Left kidney (tissue), 2 donors: ENCODE results near the gene GALM. TPM values are rescaled to one million over a fixed set of nuclear protein-coding genes. Genes with fewer than 3 reads are reported as not detected.
"Not testable (repeated sequence)": the region's sequence is repeated elsewhere in the genome, so short reads cannot be mapped to it uniquely, and the experiment has no call there.

Source experiments
- DNase-seq: peaks from one replicate; pipeline ENCODE4 v3.0.0-alpha.2; 2013
- polyA plus RNA-seq: library from polyadenylated mRNA; unstranded; fragments of 120-200 nt; gene quantifications from one replicate; pipeline ENCODE4 v1.2.1, GENCODE V29; 2013; ENCODE audit not compliant: insufficient read length

GALM gene
- polyA plus RNA-seq, 1 donor: 56.4 TPM

- no peak for DNase-seq
Measured at GRCh38 chr2:38709567-38710194, 43.8 kb downstream of the GALM start.

- no peak for DNase-seq
Measured at GRCh38 chr2:38711558-38711957, 45.6 kb downstream of the GALM start.

GRCh38 chr2:38712413-38712812 lies 46.5 kb downstream of the GALM start:
- no peak for DNase-seq

GRCh38 chr2:38712871-38713270 lies 47.0 kb downstream of the GALM start:
- no peak for DNase-seq

- no peak for DNase-seq
Measured at GRCh38 chr2:38713338-38713737, 47.4 kb downstream of the GALM start.

GRCh38 chr2:38714941-38715340 lies 49.0 kb downstream of the GALM start:
- not testable (repeated sequence) for DNase-seq

- DNase-seq: no peak
Measured at GRCh38 chr2:38716185-38716584, 50.3 kb downstream of the GALM start.

- DNase-seq: no peak
Measured at GRCh38 chr2:38718601-38719000, 52.7 kb downstream of the GALM start.

- no peak for DNase-seq
Measured at GRCh38 chr2:38719706-38720105, 53.8 kb downstream of the GALM start.

- DNase-seq: no peak
Measured at GRCh38 chr2:38720613-38721241, 54.8 kb downstream of the GALM start.

- no peak for DNase-seq
Measured at GRCh38 chr2:38722271-38723061, 56.6 kb downstream of the GALM start.

GRCh38 chr2:38723173-38723572 lies 57.3 kb downstream of the GALM start:
- no peak for DNase-seq

- no peak for DNase-seq
Measured at GRCh38 chr2:38727661-38728060, 61.7 kb downstream of the GALM start.

- no peak for DNase-seq
Measured at GRCh38 chr2:38728694-38729093, 62.8 kb downstream of the GALM start.

GRCh38 chr2:38731090-38731489 lies 65.2 kb downstream of the GALM start:
- no peak for DNase-seq

- no peak for DNase-seq
Measured at GRCh38 chr2:38731684-38732221, 65.8 kb downstream of the GALM start.

- no peak for DNase-seq
Measured at GRCh38 chr2:38733300-38733971, 67.5 kb downstream of the GALM start.

- DNase-seq: no peak
Measured at GRCh38 chr2:38734299-38735058, 68.6 kb downstream of the GALM start.

GRCh38 chr2:38735999-38736320 lies 70.0 kb downstream of the GALM start:
- no peak for DNase-seq

- not testable (repeated sequence) for DNase-seq
Measured at GRCh38 chr2:38737000-38737698, 71.2 kb downstream of the GALM start.

- DNase-seq: no peak
Measured at GRCh38 chr2:38737925-38738324, 72.0 kb downstream of the GALM start.
